Activated CD8-positive, alpha-beta memory T cell treated with anti-CD3 and anti-CD28 coated beads for 24 hours (primary cell): ENCODE measurements around the gene G2E3.
"Not testable (repeated sequence)": the region's sequence is repeated elsewhere in the genome, so short reads cannot be mapped to it uniquely, and the experiment has no call there.

Source experiments
- DNase-seq: peaks from one replicate; pipeline ENCODE4 v3.0.0-alpha.2; 2020

G2E3 gene

GRCh38 chr14:30560581-30560980, 1.6 kb downstream of the G2E3 start:
- no peak for DNase-seq

GRCh38 chr14:30564235-30564867, 5.4 kb downstream of the G2E3 start:
- no peak for DNase-seq

GRCh38 chr14:30564868-30565248, 5.9 kb downstream of the G2E3 start:
- DNase-seq: no peak

GRCh38 chr14:30569216-30569902, 10.4 kb downstream of the G2E3 start:
- DNase-seq: no peak

- DNase-seq: no peak
Observed at GRCh38 chr14:30569903-30570226, 10.9 kb downstream of the G2E3 start.

GRCh38 chr14:30572237-30572636, 13.3 kb downstream of the G2E3 start:
- no peak for DNase-seq

- DNase-seq: no peak
Observed at GRCh38 chr14:30572771-30573170, 13.8 kb downstream of the G2E3 start.

- DNase-seq: no peak
Observed at GRCh38 chr14:30573226-30573814, 14.4 kb downstream of the G2E3 start.

- DNase-seq: no peak
Observed at GRCh38 chr14:30573966-30574365, 15.0 kb downstream of the G2E3 start.

- not testable (repeated sequence) for DNase-seq
Observed at GRCh38 chr14:30574777-30575176, 15.8 kb downstream of the G2E3 start.

GRCh38 chr14:30576333-30576732, 17.4 kb downstream of the G2E3 start:
- DNase-seq: not testable (repeated sequence)

GRCh38 chr14:30580616-30581282, 21.8 kb downstream of the G2E3 start:
- DNase-seq: no peak

GRCh38 chr14:30581283-30581625, 22.3 kb downstream of the G2E3 start:
- no peak for DNase-seq

- DNase-seq: no peak
Observed at GRCh38 chr14:30582376-30582775, 23.4 kb downstream of the G2E3 start.

GRCh38 chr14:30584058-30584630, 25.2 kb downstream of the G2E3 start:
- no peak for DNase-seq

- no peak for DNase-seq
Observed at GRCh38 chr14:30585204-30585603, 26.2 kb downstream of the G2E3 start.

- no peak for DNase-seq
Observed at GRCh38 chr14:30587141-30587540, 28.2 kb downstream of the G2E3 start.

GRCh38 chr14:30588873-30589272, 29.9 kb downstream of the G2E3 start:
- no peak for DNase-seq

GRCh38 chr14:30596935-30597334, 38.0 kb downstream of the G2E3 start:
- no peak for DNase-seq

GRCh38 chr14:30597504-30597903, 38.5 kb downstream of the G2E3 start:
- no peak for DNase-seq

- DNase-seq: no peak
Observed at GRCh38 chr14:30600922-30601918, 42.3 kb downstream of the G2E3 start.

- no peak for DNase-seq
Observed at GRCh38 chr14:30603402-30603801, 44.4 kb downstream of the G2E3 start.

GRCh38 chr14:30604696-30605095, 45.7 kb downstream of the G2E3 start:
- not testable (repeated sequence) for DNase-seq
